ENCODE data around the gene IKZF5. TPM values are rescaled to one million over a fixed set of nuclear protein-coding genes. Genes with fewer than 3 reads are reported as not detected.

The IKZF5 gene
- polyA plus RNA-seq, 3 donors = 8.6 to 12.8 (median 9.8) TPM

- Histone ChIP-seq H3K36me3 (replicated peaks in 1 of 2; ENCODE audit: control insufficient read depth in 1 of 2, insufficient read depth in 2 of 2, low read length in 2 of 2) (no peaks in the 10 kb centered on the region), H3K9me3 (replicated peaks in 1 of 2; ENCODE audit: control insufficient read depth in 1 of 2, insufficient read depth in 1 of 2, low read length in 2 of 2) (no peaks in the 10 kb centered on the region), H3K4me1 (ENCODE audit: control insufficient read depth in 1 of 2, insufficient read depth in 2 of 2, low read length in 2 of 2) (no peaks in the 10 kb centered on the region), H3K4me2 (replicated peaks; ENCODE audit: extremely low read depth, low read length, poor library complexity, severe bottlenecking) (no peak overlapping the region), H3K27me3 (ENCODE audit: control insufficient read depth in 2 of 2, insufficient read depth in 2 of 2, low read length in 2 of 2) (no peaks in the 10 kb centered on the region), H2AFZ (ENCODE audit: insufficient read depth, low read depth, low read length, poor library complexity, severe bottlenecking) (no peak overlapping the region), H3K9ac (ENCODE audit: insufficient read depth, low read length, poor library complexity, severe bottlenecking) (no peak overlapping the region), H4K20me1 (ENCODE audit: insufficient read depth, low read length) (no peaks in the 10 kb centered on the region), H3K4me3 (replicated peaks in 1 of 3; ENCODE audit: low read depth in 2 of 3, low read length in 3 of 3) (no peak overlapping the region), H3K27ac (ENCODE audit: low read depth in 1 of 2, low read length in 2 of 2) (no peak overlapping the region), H3K79me2 (ENCODE audit: insufficient read depth, low read length) (no peaks in the 10 kb centered on the region)
- Mint-ChIP-seq H3K27ac (no peak overlapping the region), H3K4me3 (no peak overlapping the region), H3K9me3 (peaks cover 0 to 4% (median 1%) of the 10 kb centered on the region in 7 donors), H3K36me3 (no peaks in the 10 kb centered on the region), H3K27me3 (ENCODE audit: low read depth in 3 of 3) (peaks cover 0 to 2% (median 0%) of the 10 kb centered on the region in 3 donors), H3K4me1 (no peaks in the 10 kb centered on the region)
- intact Hi-C loops (cut with micrococcal nuclease) = no loop called here
- TF ChIP-seq CTCF (IDR thresholded peaks at IDR 0.05) = no peak
- no peak for DNase-seq
- WGBS (ENCODE audit: insufficient coverage) = no CpG with 5 or more reads among the region's 3 CpGs
These were observed 10.7 kb upstream of the IKZF5 start for GRCh38 chr10:123019264-123019663.

GRCh38 chr10:123018531-123018930, 9.9 kb upstream of the IKZF5 start:
- no peaks in the 10 kb centered on the region for H3K36me3 Mint-ChIP-seq
- H3K4me3 ChIP-seq (replicated peaks in 1 of 3; ENCODE audit: low read depth in 2 of 3, low read length in 3 of 3) = no peak overlapping the region
- H3K9me3 ChIP-seq (replicated peaks in 1 of 2; ENCODE audit: control insufficient read depth in 1 of 2, insufficient read depth in 1 of 2, low read length in 2 of 2) = no peaks in the 10 kb centered on the region
- no peak overlapping the region for H3K9ac ChIP-seq (ENCODE audit: insufficient read depth, low read length, poor library complexity, severe bottlenecking)
- no peak overlapping the region for H3K4me3 Mint-ChIP-seq
- no peaks in the 10 kb centered on the region for H3K36me3 ChIP-seq (replicated peaks in 1 of 2; ENCODE audit: control insufficient read depth in 1 of 2, insufficient read depth in 2 of 2, low read length in 2 of 2)
- no peak overlapping the region for H3K4me2 ChIP-seq (replicated peaks; ENCODE audit: extremely low read depth, low read length, poor library complexity, severe bottlenecking)
- WGBS (ENCODE audit: insufficient coverage) = 87% methylated on average over 5 of the region's 7 CpGs
- no peaks in the 10 kb centered on the region for H3K27me3 ChIP-seq (ENCODE audit: control insufficient read depth in 2 of 2, insufficient read depth in 2 of 2, low read length in 2 of 2)
- no peaks in the 10 kb centered on the region for H3K4me1 ChIP-seq (ENCODE audit: control insufficient read depth in 1 of 2, insufficient read depth in 2 of 2, low read length in 2 of 2)
- H4K20me1 ChIP-seq (ENCODE audit: insufficient read depth, low read length) = no peaks in the 10 kb centered on the region
- intact Hi-C loops (cut with micrococcal nuclease) = no loop called here
- no peaks in the 10 kb centered on the region for H3K4me1 Mint-ChIP-seq
- H2AFZ ChIP-seq (ENCODE audit: insufficient read depth, low read depth, low read length, poor library complexity, severe bottlenecking) = no peak overlapping the region
- no peak overlapping the region for H3K27ac ChIP-seq (ENCODE audit: low read depth in 1 of 2, low read length in 2 of 2)
- H3K9me3 Mint-ChIP-seq = peaks cover 0 to 4% (median 1%) of the 10 kb centered on the region in 7 donors
- DNase-seq = no peak
- peaks cover 0 to 2% (median 0%) of the 10 kb centered on the region in 3 donors for H3K27me3 Mint-ChIP-seq (ENCODE audit: low read depth in 3 of 3)
- no peak overlapping the region for H3K27ac Mint-ChIP-seq
- TF ChIP-seq CTCF (IDR thresholded peaks at IDR 0.05) = no peak
- H3K79me2 ChIP-seq (ENCODE audit: insufficient read depth, low read length) = no peaks in the 10 kb centered on the region
